NCI-H1417 treated with DMSO at 0.1 percent for 48 hours (cell line): ENCODE measurements around the gene JAKMIP1.

Experiments
- DNase-seq: peaks from one replicate; lab custom pipeline; 2025; lab: John Stamatoyannopoulos, UW

The JAKMIP1 gene

DNA sequence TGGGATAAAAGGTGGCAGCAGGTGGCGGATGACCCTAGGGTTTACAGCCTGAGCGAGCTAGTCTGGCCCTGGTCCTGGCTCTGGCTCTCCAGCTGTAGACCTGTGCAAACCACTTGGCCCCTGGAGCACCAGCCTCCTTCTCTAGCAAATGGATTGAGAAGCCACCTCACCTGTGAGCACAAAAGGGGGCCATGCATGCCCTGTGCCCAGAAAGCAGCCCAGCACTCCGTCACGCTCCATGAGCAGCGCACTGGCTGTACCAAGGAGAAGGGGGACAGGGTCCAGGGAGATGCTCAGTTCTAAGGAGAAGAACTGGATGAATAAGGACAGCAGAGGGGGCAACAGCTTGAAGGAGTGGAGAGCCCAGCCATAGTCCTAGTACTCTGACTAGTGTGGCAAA lies 135.2 kb downstream of the JAKMIP1 start:
- no peak for DNase-seq

DNA sequence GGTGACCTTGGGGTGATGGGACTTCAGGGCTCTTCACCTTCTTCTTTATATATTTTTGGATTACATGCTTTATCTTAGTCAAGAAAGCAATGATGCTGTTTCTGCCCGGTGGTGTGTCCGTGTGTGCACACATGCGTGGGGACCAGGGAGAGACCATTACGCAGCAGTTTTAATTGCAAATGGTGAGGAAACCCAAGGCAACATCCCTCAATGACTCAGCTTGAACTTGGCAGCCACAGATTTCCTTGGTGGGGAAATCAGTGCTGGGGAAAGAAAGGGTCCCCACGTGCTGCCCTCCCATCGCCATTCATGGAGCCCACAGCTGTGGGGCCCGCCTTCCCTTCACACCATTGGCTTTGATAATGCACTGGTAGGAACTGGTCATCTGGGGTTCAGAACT lies 136.0 kb downstream of the JAKMIP1 start:
- DNase-seq = no peak

DNA sequence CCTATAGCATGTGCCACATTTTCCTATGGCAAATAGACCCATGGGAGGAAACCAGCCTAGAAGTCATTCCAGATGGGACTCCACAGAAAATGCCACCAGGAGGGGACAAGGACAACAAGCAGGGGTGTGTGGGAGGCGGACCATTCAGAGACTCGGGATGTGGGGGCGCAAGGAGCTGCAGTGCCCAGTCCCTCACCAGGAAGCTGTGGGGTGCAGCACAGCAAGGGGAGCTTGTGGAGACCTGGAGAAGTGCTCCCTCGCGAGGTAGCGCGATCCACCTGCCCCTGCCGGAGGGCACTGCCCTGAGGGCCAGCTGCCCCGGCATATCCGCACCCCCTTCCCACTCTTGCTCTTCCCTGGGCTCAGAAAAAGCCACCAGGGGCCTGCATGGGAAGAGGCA lies 136.7 kb downstream of the JAKMIP1 start:
- DNase-seq = no peak

DNA sequence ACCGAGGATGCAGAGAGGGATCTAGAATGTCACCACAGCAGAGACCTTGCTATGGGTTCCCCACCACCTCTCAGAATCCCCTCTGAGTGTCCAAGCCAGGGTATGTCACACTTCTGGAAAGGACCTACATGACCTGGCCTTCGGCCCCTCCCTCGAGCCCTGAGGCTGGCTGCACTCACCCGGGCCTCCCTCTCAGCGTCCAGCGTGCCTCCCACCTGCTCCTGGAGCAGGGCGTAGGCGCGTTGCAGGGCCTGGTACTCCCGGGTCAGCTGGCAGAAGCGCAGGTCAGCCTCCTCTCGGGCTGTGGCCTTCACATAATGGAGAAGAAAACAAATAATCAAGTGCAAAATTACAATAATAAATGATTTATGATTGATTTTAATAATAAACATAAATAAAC lies 138.2 kb downstream of the JAKMIP1 start:
- DNase-seq = no peak

DNA sequence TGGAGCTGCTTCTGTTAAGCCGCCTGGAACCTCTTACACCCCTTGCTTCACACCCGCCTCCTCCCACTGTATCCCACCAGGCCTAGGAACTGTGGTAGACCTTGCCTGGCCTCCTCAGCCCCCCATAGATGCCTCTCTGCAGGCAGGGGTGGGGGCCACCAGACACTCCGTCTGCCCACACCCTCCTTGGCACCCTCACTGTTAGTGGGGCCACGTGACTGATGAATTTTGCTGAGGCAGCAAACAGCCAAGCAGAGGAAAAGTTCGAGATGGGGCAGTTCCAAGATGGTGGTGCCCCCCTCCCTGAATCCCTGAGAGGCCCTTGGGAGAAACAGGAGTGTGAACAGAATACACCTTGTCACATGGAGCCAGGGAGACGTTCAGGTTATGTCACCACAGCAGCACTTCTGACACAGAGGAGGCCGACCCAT lies 141.0 kb downstream of the JAKMIP1 start:
- no peak for DNase-seq

DNA sequence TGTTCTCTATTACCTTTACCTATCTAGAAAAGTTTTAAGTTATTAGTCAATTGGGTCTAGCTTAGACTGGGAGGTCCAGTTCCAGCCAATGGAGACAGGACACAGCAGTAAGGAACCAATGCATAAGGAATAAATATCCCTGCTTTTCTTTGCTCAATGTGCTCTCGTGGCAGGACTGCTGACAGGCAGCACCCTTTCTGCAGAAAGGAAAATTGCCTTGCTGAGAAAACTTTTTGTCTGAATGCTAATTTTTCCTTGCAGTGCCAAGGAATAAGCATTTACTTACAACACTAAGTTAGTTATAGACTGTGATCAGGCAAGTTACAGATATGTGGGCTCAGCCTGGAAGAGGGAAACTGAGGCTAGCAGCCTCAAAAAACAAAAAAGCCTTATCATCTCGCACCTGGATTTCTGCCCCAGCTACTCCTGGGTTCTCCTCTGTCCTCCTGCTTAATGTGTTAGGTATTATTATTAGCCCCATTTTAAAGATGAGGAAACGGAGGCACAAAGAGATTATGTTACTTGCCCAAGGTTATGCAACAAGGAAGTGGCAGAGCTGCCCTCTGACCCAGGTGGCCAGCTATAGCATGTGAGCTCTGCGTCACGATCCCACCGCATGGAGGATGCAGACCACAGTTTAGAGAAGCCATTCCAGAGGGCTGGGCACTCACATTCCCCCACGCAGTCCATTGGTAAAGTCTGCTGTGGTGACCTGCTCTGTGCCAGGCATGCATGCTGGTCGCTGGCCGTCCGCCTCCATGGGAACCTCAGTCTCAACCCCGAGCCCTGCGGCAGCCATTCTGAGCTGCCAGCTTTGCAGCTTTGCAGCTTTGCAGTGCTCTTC lies 141.6 kb downstream of the JAKMIP1 start:
- DNase-seq = no peak

DNA sequence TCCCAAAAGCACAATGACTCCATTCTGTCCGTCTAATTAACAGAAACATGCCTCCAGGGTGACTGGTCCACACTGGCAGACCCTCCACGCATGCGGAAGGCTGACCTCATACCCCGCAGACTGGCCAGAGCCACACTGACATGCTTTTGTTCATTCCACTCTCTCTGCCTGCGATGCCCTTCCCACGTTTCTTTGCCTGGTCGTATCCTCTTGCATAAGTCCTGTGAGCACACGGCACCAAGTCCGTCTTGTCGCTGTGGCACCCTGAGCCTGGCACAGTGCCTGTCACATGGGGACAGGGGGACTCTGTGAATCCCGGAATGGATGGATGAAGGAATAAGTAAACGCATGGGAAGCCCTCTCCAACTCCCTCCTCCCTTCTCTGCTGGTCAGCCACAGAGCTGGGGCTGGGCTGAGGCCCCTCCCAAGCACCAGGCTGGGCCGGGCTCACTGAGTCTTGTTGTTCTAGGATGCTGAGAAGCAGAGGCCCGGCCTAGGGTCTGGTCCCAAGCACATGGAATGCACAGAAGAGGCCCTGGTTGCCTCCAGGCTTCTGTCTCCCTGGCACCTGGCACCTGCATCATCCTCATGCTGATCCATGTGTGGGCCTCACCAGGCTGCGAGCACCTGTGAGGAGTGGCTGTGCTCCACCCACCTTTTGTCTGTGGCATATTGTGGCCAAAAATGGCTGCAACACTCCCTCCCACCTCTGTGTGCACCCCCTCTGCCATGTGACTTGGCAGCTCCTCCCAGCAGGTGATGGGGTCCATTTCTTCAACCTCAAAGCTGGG lies 143.2 kb downstream of the JAKMIP1 start:
- DNase-seq = no peak

DNA sequence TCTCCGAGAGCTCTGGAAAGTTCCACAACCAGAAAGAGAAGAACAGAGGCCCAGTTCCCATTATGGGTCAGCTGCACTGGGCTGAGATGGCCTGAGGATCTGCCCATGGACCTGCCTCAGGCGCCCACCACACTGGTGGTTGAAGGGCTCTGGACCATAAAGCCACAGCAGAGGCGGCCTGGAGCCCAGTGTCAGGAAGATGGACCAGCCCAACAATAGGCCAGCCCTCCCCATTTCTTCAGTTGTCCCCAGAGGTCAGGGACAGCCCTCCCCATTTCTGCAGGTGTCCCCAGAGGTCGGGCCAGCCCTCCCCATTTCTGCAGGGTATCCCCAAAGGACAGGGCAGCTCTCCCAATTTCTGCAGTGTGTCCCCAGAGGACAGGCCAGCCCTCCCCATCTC lies 144.9 kb downstream of the JAKMIP1 start:
- no peak for DNase-seq

DNA sequence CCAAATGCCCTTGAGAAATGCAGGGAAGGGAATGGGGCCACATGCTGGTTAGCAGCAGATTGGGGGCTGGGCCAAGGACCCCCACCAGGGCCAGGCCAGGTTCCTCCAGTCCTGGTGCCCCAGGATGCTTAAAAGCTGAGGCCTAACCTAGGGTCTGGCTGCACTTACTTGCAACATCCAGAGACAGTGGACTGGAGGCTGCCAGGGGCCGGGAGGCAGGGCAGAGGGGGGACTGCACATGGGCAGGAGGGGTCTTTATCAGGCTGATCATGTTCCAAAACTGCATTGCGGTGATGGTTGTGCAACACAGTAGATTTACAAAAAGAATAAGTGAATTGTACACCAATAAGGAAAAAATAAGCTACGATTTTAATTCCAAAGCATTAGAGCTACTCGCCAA lies 145.3 kb downstream of the JAKMIP1 start:
- no peak for DNase-seq

DNA sequence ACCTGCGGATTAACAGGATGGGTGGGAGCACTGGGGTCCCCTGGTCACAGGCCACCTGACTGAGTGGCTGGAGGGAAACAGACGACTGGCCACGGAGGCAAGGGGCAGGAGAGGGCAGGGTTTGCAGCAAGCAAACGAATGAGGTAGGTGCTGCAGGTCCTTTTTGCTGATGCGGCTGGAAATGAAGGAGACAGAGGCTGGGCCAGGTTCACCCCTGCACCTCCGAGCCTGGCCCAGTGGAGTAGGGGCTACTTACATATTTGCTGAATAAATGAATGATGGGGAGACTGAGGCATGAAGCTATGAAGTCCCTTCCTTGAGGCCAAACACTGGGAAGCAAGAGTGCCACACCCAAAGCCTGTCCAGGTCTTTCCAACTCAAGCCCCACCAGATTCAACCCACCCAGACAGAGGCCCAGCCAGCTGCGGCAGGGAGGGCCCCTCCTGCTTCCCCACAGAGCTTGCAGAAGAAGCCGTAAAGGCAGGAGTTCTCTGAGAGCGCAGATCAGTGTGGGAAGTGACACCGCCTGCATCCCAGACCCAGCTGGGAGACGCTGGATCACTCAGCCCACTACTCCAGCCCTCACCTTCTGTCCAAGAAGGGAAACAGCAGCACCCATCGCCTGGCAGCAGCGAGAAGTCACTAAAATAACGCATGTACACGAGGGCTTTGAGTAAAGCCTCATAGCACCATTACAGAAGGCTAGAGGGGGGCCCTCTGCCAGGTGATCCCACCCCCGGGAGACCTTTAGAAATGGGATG lies 146.0 kb downstream of the JAKMIP1 start:
- no peak for DNase-seq

DNA sequence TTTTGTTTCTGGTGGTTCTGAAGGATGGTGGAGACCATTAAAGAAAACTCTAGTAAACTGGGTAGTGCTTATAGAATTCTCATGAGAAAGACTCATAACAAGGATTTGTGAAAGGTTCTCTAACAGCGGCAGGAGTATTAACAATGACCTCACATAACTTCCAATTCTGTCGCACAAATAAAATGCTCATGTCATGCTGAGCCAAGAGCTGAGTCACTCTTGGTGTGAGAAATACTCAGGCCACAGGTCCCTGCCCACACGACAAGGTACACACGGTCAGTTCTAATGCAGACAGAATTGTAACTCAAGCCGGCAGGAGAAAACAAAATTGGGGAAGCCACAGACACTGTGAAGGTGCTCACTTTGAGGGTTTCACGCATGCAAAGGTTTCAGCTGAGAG lies 147.7 kb downstream of the JAKMIP1 start:
- no peak for DNase-seq

DNA sequence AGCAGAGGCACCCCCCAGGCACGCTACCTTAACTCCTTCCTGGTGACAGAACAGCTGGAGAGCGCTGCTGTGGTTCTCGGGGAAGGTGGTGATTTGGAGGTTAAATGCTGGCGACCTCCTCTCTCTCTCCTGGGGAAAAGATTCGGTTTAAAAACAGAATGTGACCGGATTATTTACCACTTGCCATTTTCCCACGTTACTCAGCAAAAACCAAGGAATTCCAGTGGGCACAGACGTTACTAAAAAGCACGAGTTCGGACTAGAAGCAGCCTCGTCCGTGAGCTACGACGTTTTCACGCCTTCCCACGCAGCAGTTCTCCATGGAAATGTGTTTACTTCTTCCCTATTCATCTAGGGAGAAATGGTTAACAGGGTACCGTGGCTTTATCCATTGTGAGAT lies 149.8 kb downstream of the JAKMIP1 start:
- DNase-seq = no peak

DNA sequence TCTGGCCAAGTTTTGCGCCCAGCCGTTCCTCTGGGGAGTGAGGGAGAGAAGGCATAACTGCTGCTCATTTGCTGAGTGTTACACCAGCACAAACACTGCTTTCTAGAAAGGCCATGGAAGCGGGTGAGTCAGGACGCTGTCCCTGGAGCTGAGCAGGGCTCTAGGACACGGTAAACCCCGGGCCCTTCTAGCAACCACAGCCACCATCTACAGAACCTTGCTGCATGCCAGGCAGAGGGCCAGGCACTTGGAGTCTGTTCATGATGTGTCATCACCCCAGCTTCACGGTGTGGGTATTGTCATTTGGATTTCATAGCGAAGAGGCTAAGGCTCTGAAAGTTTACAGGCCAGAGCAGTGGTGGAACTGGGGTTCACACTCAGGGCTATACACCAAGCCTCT lies 150.4 kb downstream of the JAKMIP1 start:
- DNase-seq = no peak

DNA sequence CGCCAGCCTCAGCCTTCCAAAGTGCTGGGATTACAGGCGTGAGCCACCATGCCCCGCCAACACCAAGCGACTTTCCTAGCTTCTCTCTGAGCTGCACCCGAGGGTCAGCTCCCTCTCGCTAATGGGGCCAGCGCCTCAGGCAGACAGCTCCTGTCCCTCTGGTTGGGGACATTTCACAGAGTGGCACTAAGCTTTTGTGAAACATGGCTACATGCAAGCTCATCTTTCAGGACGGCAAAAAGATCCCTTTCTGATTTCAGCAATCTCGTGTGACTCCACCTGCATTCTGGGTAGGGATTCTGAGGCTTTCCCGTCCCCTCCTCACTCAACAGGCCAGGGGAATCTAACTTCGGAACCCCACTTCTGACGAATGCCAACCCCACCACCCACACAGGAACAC lies 151.1 kb downstream of the JAKMIP1 start:
- no peak for DNase-seq

DNA sequence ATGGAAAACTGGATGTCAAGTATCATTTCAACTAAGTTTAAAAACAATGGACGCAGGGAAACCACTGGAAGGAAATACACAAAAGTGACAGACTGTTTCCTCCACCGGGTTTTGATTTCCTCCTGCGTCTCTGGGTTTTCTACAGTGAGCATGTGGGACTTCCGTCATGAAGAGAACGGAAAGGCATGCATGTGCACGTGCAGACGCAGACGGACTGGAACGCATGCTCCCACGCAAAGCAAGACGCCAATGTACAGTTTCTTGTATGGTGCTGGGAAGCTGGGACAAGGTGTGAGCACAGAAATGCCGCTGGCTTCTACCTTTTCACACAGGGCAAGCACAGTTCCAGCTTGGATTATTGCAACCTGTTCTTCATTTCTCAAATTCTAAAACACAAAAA lies 151.8 kb downstream of the JAKMIP1 start:
- no peak for DNase-seq

DNA sequence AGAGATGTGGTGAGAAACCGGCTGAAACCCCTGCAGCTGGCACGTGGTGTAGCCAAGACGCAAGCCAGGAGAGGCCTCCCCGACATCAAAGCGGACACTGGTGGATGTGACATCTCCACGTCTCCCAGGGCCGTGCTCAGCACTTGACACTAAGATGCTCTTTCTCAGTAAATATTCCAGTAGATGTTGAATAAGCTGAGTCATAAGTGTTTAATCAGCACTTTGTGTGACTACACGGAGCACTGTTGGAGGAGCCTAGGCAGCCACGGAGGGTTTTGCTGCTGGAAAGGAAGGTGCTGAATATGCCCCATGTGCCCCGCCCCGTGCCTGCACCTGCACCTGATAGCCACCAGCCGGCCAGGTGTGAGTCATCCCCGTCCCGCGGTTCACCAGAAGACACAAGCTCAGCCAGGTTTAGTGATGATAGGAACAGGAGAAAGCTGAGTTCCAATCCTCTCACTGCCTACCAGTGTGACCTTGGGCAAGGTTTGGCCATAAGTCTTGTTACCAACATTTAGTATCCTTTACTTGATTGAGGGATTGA lies 153.1 kb downstream of the JAKMIP1 start:
- no peak for DNase-seq

DNA sequence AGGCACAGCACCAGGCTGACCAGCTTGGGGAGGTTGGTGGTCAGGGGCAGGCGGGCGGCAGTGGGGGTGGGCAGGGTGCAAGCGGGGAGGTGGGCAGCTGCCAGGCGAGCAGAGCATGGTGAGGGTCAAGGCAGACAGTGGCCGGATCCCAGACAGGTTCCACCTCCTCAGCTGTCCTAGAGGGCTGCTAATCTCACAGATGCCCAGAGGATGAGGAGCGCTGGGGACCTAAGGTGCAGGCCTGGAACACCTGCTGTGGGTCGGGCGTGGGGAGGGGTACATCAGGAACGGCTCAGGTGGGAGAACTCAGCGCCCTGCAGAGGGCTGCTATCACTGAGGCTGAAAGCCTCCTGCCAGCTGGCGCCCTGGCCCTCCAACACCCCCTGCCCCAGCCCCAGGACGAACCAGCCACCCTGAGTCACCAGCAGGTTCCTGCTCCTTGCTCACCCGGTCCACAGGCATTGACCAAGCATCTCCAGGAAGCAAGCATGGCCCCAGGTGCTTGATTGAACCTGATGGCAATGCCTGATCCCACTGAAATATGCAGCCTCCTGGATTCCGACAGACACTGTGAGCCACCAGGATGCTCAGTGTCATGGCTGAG lies 153.7 kb downstream of the JAKMIP1 start:
- DNase-seq = no peak

DNA sequence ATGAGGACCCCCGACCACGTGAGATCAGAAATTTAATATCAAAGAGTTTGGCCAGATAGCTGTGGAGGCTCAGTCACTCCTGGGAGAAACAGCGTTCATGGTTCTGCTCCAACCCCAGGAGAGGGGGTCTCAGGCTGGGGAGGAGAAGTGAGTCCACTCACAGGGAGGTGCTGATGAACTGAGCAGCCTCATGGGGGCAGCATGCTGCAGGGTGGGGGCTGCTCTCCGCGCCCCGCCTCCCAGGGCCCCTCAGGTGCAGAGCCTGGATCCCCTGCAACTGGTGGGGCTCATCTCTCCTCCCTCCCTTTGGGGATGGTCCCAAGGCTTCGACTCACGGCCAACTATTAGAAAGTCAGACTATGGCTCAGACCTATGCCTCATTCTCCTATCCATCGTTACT lies 155.5 kb downstream of the JAKMIP1 start:
- DNase-seq = no peak

DNA sequence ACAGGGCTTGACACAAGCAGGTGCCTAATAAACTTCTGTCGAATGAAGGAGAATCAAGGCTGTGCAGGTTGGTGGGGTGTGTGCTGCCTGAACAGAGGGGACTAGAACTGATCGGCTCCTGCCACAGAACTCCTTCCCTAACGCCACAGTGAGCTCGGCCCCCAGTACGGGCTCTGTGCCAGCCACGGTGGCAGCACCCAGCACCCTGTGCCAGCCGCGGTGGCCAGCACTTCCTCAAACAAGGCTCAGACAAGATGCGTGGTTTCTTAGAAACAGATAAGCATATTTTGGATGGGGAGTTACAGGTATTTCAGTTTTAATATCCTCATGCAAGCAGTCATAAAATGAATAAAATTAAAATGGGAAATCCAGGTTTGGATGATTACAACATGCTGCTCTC lies 156.1 kb downstream of the JAKMIP1 start:
- DNase-seq = no peak

DNA sequence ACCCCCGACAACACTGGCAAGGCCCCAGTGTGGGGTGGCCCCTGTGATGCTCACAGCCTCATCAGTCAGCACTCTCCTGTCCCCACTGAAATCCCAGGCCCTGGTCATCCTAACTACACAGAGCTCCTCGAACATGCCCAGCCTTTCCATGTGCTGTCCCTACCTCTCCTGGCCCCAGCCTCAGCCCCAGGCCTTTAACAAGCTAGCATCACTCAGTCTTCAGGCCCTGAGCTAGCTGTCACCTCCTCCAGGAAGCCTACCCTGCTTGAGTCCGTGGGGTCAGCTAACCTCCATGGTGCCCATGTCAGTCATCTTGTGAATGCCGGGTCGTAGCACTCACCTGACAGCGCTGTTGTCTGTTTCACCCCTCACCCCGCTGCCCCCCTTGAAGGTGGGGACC lies 156.5 kb downstream of the JAKMIP1 start:
- no peak for DNase-seq

DNA sequence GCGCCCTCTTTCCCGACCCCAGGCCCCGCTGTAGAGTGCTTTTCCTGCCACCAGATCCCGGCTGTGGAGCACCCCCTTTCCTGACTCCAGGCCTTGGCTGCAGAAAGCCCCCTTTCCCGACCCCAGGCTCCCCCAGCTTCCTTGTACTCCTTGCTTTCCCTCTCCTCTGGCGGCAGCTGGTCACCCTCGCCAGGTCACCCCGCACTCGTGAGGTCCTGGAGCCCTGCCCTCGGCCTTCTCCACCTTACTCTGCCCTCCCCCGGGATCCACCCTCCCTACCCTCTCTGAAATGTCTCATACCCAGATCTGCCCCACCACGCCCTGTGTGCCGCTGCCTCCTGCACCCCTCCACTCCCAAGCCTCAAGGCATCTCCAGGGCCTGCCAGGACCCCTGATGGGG lies 157.2 kb downstream of the JAKMIP1 start:
- DNase-seq = no peak
